Measurements from ENCODE around the gene PTTG2. TPM values are rescaled to one million over a fixed set of nuclear protein-coding genes. Genes with fewer than 3 reads are reported as not detected.

PTTG2 gene
- polyA plus RNA-seq, 1 donor from 2014 or later = not detected

- H3K79me2 ChIP-seq (replicated peaks; ENCODE audit: insufficient read depth, low read length) = no peaks in the 10 kb centered on the region
- H3K9me3 ChIP-seq (ENCODE audit: low read length) = no peaks in the 10 kb centered on the region
- H3K9me2 ChIP-seq (ENCODE audit: insufficient read depth, low read length) = no peaks in the 10 kb centered on the region
- no peaks in the 10 kb centered on the region for H4K20me1 ChIP-seq (ENCODE audit: insufficient read depth)
- no peak overlapping the region for H3K4me2 ChIP-seq (ENCODE audit: low read length)
- no peaks in the 10 kb centered on the region for H3F3A ChIP-seq (ENCODE audit: insufficient read depth, low read length, poor library complexity, severe bottlenecking)
- no peaks in the 10 kb centered on the region for H3K36me3 ChIP-seq (ENCODE audit: insufficient read depth, low read length)
- no peaks in the 10 kb centered on the region for H3K27me3 ChIP-seq (ENCODE audit: insufficient read depth, low read depth, low read length)
- no peak overlapping the region for H3K9ac ChIP-seq (ENCODE audit: low read length)
- H3K4me3 ChIP-seq (ENCODE audit: low read length) = no peak overlapping the region
- H2AFZ ChIP-seq (ENCODE audit: low read depth, low read length) = no peak overlapping the region
- no peak overlapping the region for H3K27ac ChIP-seq (ENCODE audit: low read length)
- TF ChIP-seq SMC3 (conservative IDR thresholded peaks at IDR 0.05; ENCODE audit: poor library complexity) (no peak), RAD21 (conservative IDR thresholded peaks at IDR 0.05) (no peak), CTCF (IDR thresholded peaks at IDR 0.05; ENCODE audit: poor library complexity, severe bottlenecking) (no peak)
These were observed 31.6 kb downstream of the PTTG2 start for GRCh38 chr4:37991623-37992410.

- Histone ChIP-seq H3K9ac (ENCODE audit: low read length) (no peak overlapping the region), H3K4me2 (ENCODE audit: low read length) (no peak overlapping the region), H3F3A (ENCODE audit: insufficient read depth, low read length, poor library complexity, severe bottlenecking) (no peaks in the 10 kb centered on the region), H3K4me3 (ENCODE audit: low read length) (no peak overlapping the region), H4K20me1 (ENCODE audit: insufficient read depth) (no peaks in the 10 kb centered on the region), H3K27me3 (ENCODE audit: insufficient read depth, low read depth, low read length) (no peaks in the 10 kb centered on the region), H3K27ac (ENCODE audit: low read length) (no peak overlapping the region), H3K9me2 (ENCODE audit: insufficient read depth, low read length) (no peaks in the 10 kb centered on the region), H2AFZ (ENCODE audit: low read depth, low read length) (no peak overlapping the region), H3K36me3 (ENCODE audit: insufficient read depth, low read length) (no peaks in the 10 kb centered on the region), H3K9me3 (ENCODE audit: low read length) (no peaks in the 10 kb centered on the region), H3K79me2 (replicated peaks; ENCODE audit: insufficient read depth, low read length) (no peaks in the 10 kb centered on the region)
- TF ChIP-seq TAF1 (IDR thresholded peaks at IDR 0.05; ENCODE audit: low read depth) (no peak), POLR2AphosphoS5 (IDR thresholded peaks at IDR 0.05) (no peak)
These were observed 33.6 kb downstream of the PTTG2 start for GRCh38 chr4:37993806-37994205.

GRCh38 chr4:37994569-37994968, 34.4 kb downstream of the PTTG2 start:
- H4K20me1 ChIP-seq (ENCODE audit: insufficient read depth) = no peaks in the 10 kb centered on the region
- no peak overlapping the region for H3K27ac ChIP-seq (ENCODE audit: low read length)
- no peaks in the 10 kb centered on the region for H3F3A ChIP-seq (ENCODE audit: insufficient read depth, low read length, poor library complexity, severe bottlenecking)

GRCh38 chr4:37995299-37995821, 35.2 kb downstream of the PTTG2 start:
- Histone ChIP-seq H3K9ac (ENCODE audit: low read length) (no peak overlapping the region), H4K20me1 (ENCODE audit: insufficient read depth) (no peaks in the 10 kb centered on the region), H3K9me2 (ENCODE audit: insufficient read depth, low read length) (no peaks in the 10 kb centered on the region), H3K9me3 (ENCODE audit: low read length) (no peaks in the 10 kb centered on the region), H2AFZ (ENCODE audit: low read depth, low read length) (no peak overlapping the region), H3F3A (ENCODE audit: insufficient read depth, low read length, poor library complexity, severe bottlenecking) (no peaks in the 10 kb centered on the region), H3K27me3 (ENCODE audit: insufficient read depth, low read depth, low read length) (no peaks in the 10 kb centered on the region), H3K27ac (ENCODE audit: low read length) (no peak overlapping the region), H3K4me3 (ENCODE audit: low read length) (no peak overlapping the region), H3K4me2 (ENCODE audit: low read length) (no peak overlapping the region), H3K36me3 (ENCODE audit: insufficient read depth, low read length) (no peaks in the 10 kb centered on the region), H3K79me2 (replicated peaks; ENCODE audit: insufficient read depth, low read length) (no peaks in the 10 kb centered on the region)
- TF ChIP-seq SMC3 (conservative IDR thresholded peaks at IDR 0.05; ENCODE audit: poor library complexity) (no peak), MXI1 (conservative IDR thresholded peaks at IDR 0.05; ENCODE audit: poor library complexity, severe bottlenecking) (no peak), TAF1 (IDR thresholded peaks at IDR 0.05; ENCODE audit: low read depth) (no peak), POLR2AphosphoS5 (IDR thresholded peaks at IDR 0.05) (no peak), RAD21 (conservative IDR thresholded peaks at IDR 0.05) (no peak), EP300 (conservative IDR thresholded peaks at IDR 0.05; ENCODE audit: poor library complexity, severe bottlenecking) (no peak), REST (IDR thresholded peaks at IDR 0.05; ENCODE audit: borderline replicate concordance) (no peak), CTCF (IDR thresholded peaks at IDR 0.05; ENCODE audit: poor library complexity, severe bottlenecking) (no peak)

More at GRCh38 chr4:37994569-37994968, 34.4 kb downstream of the PTTG2 start:
- H3K4me2 ChIP-seq (ENCODE audit: low read length) = no peak overlapping the region
- no peaks in the 10 kb centered on the region for H3K79me2 ChIP-seq (replicated peaks; ENCODE audit: insufficient read depth, low read length)
- no peak overlapping the region for H3K4me3 ChIP-seq (ENCODE audit: low read length)
- H3K27me3 ChIP-seq (ENCODE audit: insufficient read depth, low read depth, low read length) = no peaks in the 10 kb centered on the region
- H3K9me3 ChIP-seq (ENCODE audit: low read length) = no peaks in the 10 kb centered on the region
- H2AFZ ChIP-seq (ENCODE audit: low read depth, low read length) = no peak overlapping the region
- H3K9me2 ChIP-seq (ENCODE audit: insufficient read depth, low read length) = no peaks in the 10 kb centered on the region
- H3K36me3 ChIP-seq (ENCODE audit: insufficient read depth, low read length) = no peaks in the 10 kb centered on the region
- TF ChIP-seq EZH2 (IDR thresholded peaks at IDR 0.05; ENCODE audit: borderline replicate concordance, insufficient read depth, low read length, poor library complexity, severe bottlenecking) = no peak
- TF ChIP-seq SMC3 (conservative IDR thresholded peaks at IDR 0.05; ENCODE audit: poor library complexity) = no peak
- TF ChIP-seq POLR2AphosphoS5 (IDR thresholded peaks at IDR 0.05) = no peak
- no peak for TF ChIP-seq RAD21 (conservative IDR thresholded peaks at IDR 0.05)
- TF ChIP-seq EP300 (conservative IDR thresholded peaks at IDR 0.05; ENCODE audit: poor library complexity, severe bottlenecking) = no peak
- no peak overlapping the region for H3K9ac ChIP-seq (ENCODE audit: low read length)

All from neural cell (in vitro differentiated cells).